IMR-90 (cell line): Measurements from ENCODE around the gene VAC14. TPM values are rescaled to one million over a fixed set of nuclear protein-coding genes. Genes with fewer than 3 reads are reported as not detected.

Source experiments
- ATAC-seq: fragments of 200-7000 bp; cut with Tn5 transposase; 2 replicates; pipeline ENCODE4 v1.9.1; 2020; ENCODE audit warnings: low read depth, mild to moderate bottlenecking, moderate library complexity
- BruUV-seq: library from RNA; stranded (reverse); fragments of 400-500 nt; replicated peaks from 2 replicates; lab custom pipeline; 2021; lab: Mats Ljungman, UMichigan
- CTCF ChIA-PET: fragments of 300-600 bp; formaldehyde crosslinking; extraction: SDS; loops from one replicate; lab custom pipeline; 2021; ENCODE audit warnings: antibody characterized with exemption; lab: Yijun Ruan, JAX
- POLR2A ChIA-PET: fragments of 300-600 bp; sonication (Branson Sonifier 250); formaldehyde crosslinking; loops from one replicate; lab custom pipeline; 2022; ENCODE audit warnings: antibody characterized with exemption; ENCODE audit not compliant: unreplicated experiment; lab: Charles Lee
- DNase-seq: peaks from one replicate; pipeline ENCODE4 v3.0.0; 2013
- H2AFZ ChIP-seq: replicated peaks from 2 replicates; pipeline ENCODE3; 2013; ENCODE audit warnings: low read length, mild to moderate bottlenecking; ENCODE audit not compliant: poor library complexity
- H2AK5ac ChIP-seq: 2 replicates; pipeline ENCODE4 v1.6.1; 2013; ENCODE audit warnings: low read depth, low read length, inconsistent platforms
- H2AK9ac ChIP-seq: replicated peaks from 2 replicates; pipeline ENCODE3; 2013; ENCODE audit warnings: mild to moderate bottlenecking, low read depth, low read length, moderate library complexity; ENCODE audit not compliant: poor library complexity
- H2BK120ac ChIP-seq: 2 replicates; pipeline ENCODE4 v1.6.1; 2013; ENCODE audit warnings: low read depth, low read length, inconsistent platforms
- H2BK15ac ChIP-seq: 3 replicates; pipeline ENCODE4 v1.6.1; 2013; ENCODE audit warnings: low read depth, low read length, inconsistent platforms
- H2BK20ac ChIP-seq: 2 replicates; pipeline ENCODE4 v1.6.1; 2013; ENCODE audit warnings: low read depth, mild to moderate bottlenecking, inconsistent platforms, low read length, moderate library complexity
- H2BK5ac ChIP-seq: 2 replicates; pipeline ENCODE4 v1.6.1; 2013; ENCODE audit warnings: mild to moderate bottlenecking, low read depth, low read length, inconsistent platforms; ENCODE audit not compliant: poor library complexity, severe bottlenecking
- H3K14ac ChIP-seq: replicated peaks from 2 replicates; pipeline ENCODE4 v1.6.1; 2013; ENCODE audit warnings: low read depth, low read length, inconsistent platforms
- H3K18ac ChIP-seq: 2 replicates; pipeline ENCODE4 v1.6.1; 2013; ENCODE audit warnings: low read depth, low read length, control low read depth
- H3K23ac ChIP-seq: 2 replicates; pipeline ENCODE4 v1.6.1; 2013; ENCODE audit warnings: low read depth, low read length, inconsistent platforms
- H3K27ac ChIP-seq: 2 replicates; pipeline ENCODE4 v1.5.1; 2013; ENCODE audit warnings: mild to moderate bottlenecking, control low read depth, low read length; ENCODE audit not compliant: insufficient read depth
- H3K27me3 ChIP-seq: 2 replicates; pipeline ENCODE4 v1.6.1; 2013; ENCODE audit warnings: low read length; ENCODE audit not compliant: control insufficient read depth, insufficient read depth
- H3K36me3 ChIP-seq: 2 replicates; pipeline ENCODE4 v1.6.1; 2013; ENCODE audit warnings: low read length, mixed read lengths; ENCODE audit not compliant: control insufficient read depth, insufficient read depth
- H3K4ac ChIP-seq: 2 replicates; pipeline ENCODE4 v1.6.1; 2013; ENCODE audit warnings: low read depth, low read length, inconsistent platforms
- H3K4me1 ChIP-seq: 2 replicates; pipeline ENCODE4 v1.6.1; 2013; ENCODE audit warnings: low read length, mixed read lengths; ENCODE audit not compliant: control insufficient read depth, insufficient read depth
- H3K4me2 ChIP-seq: 2 replicates; pipeline ENCODE4 v1.6.1; 2013; ENCODE audit warnings: low read depth, mild to moderate bottlenecking, control low read depth, low read length, moderate library complexity
- H3K4me3 ChIP-seq: 2 replicates; pipeline ENCODE4 v1.5.1; 2013; ENCODE audit warnings: low read depth, mild to moderate bottlenecking, control low read depth, low read length, moderate library complexity; ENCODE audit not compliant: insufficient read depth
- H3K56ac ChIP-seq: 2 replicates; pipeline ENCODE4 v1.6.1; 2013; ENCODE audit warnings: low read length, inconsistent platforms; ENCODE audit not compliant: insufficient read depth; ENCODE audit errors: extremely low read depth
- H3K79me1 ChIP-seq, 2 experiments: 2 replicates each; pipeline ENCODE4 v1.6.1; 2013; ENCODE audit warnings: low read length in 2 of 2, inconsistent platforms in 1 of 2, low read depth in 1 of 2
- H3K9ac ChIP-seq: 2 replicates; pipeline ENCODE4 v1.6.1; 2013; ENCODE audit warnings: low read depth, low read length, control low read depth
- H3K9me1 ChIP-seq: 2 replicates; pipeline ENCODE4 v1.6.1; 2013; ENCODE audit warnings: low read length, inconsistent platforms; ENCODE audit not compliant: insufficient read depth
- H3K9me3 ChIP-seq: 2 replicates; pipeline ENCODE4 v1.6.1; 2013; ENCODE audit warnings: low read length; ENCODE audit not compliant: control insufficient read depth, insufficient read depth
- H4K20me1 ChIP-seq: 2 replicates; pipeline ENCODE4 v1.6.1; 2013; ENCODE audit warnings: low read length, inconsistent platforms; ENCODE audit not compliant: insufficient read depth
- H4K5ac ChIP-seq: 2 replicates; pipeline ENCODE4 v1.6.1; 2013; ENCODE audit warnings: mild to moderate bottlenecking, low read depth, low read length, control low read depth
- H4K8ac ChIP-seq, 2 experiments: 2 replicates each; pipeline ENCODE4 v1.6.1; 2013; ENCODE audit warnings: low read depth in 2 of 2, low read length in 2 of 2, control low read depth in 1 of 2, inconsistent platforms in 1 of 2
- H4K91ac ChIP-seq: 2 replicates; pipeline ENCODE4 v1.6.1; 2013; ENCODE audit warnings: low read depth, low read length, inconsistent platforms; ENCODE audit not compliant: insufficient read depth
- CEBPB ChIP-seq: IDR thresholded peaks from 2 replicates; pipeline ENCODE4 v1.6.1; 2012; ENCODE audit warnings: low read depth, low read length, improper control_type of control experiment
- CHD1 ChIP-seq: IDR thresholded peaks from 2 replicates; pipeline ENCODE4 v1.6.1; 2012; ENCODE audit warnings: low read depth, low read length, improper control_type of control experiment
- MAZ ChIP-seq: IDR thresholded peaks from 2 replicates; pipeline ENCODE4 v1.6.1; 2012; ENCODE audit warnings: low read depth, mild to moderate bottlenecking, low read length, improper control_type of control experiment, moderate library complexity, borderline replicate concordance
- POLR2A ChIP-seq: IDR thresholded peaks from 2 replicates; pipeline ENCODE4 v1.6.1; 2012; ENCODE audit warnings: mild to moderate bottlenecking, low read depth, low read length
- SMC3 ChIP-seq: fragments of 150-350 bp; IDR thresholded peaks from 2 replicates; pipeline ENCODE4 v1.6.1; 2016; ENCODE audit warnings: low read depth, mild to moderate bottlenecking, antibody characterized with exemption, low read length, moderate library complexity
- WGBS, 2 experiments: methylation state at CpG; one replicate each; pipeline versions ENCODE4 v1.1.5 to v1.1.7; 2013; ENCODE audit warnings: missing lambda C conversion rate in 2 of 2; ENCODE audit not compliant: insufficient read length in 1 of 2; ENCODE audit errors: extremely low coverage in 2 of 2; 5-methylcytosine and 5-hydroxymethylcytosine counted together
- dilution Hi-C: fragments of 300-500 bp; cut with HindIII; formaldehyde crosslinking; loops from one replicate; pipeline ENCODE4 v1.14.3; 2018; ENCODE audit warnings: low sequenced_read_pairs; ENCODE audit not compliant: unreplicated experiment
- in situ Hi-C: fragments of 300-500 bp; cut with MboI; formaldehyde crosslinking; loops from 3 replicates; pipeline ENCODE4 v1.14.3; 2019; ENCODE audit warnings: low sequenced_read_pairs, inconsistent platforms, mixed read lengths
- intact Hi-C: fragments of 100-400 bp; cut with micrococcal nuclease; formaldehyde crosslinking; loops from 2 replicates; pipeline ENCODE4 v1.10.0; 2022
- polyA plus RNA-seq, 3 experiments: library from polyadenylated mRNA; depleted of rRNA; stranded (reverse); fragments of >200 nt; gene quantifications; 2 replicates each; pipeline ENCODE4 v1.2.3, GENCODE V29; 2012; ENCODE audit warnings: low replicate concordance in 1 of 3
- total RNA-seq: library from RNA; depleted of rRNA; stranded (reverse); fragments of >200 nt; gene quantifications from 2 replicates; pipeline ENCODE4 v1.2.3, GENCODE V29; 2012
- TF ChIP-seq, protein P1 (sequence below): conservative IDR thresholded peaks from 2 replicates; pipeline ENCODE4 v1.5.1; 2012; ENCODE audit warnings: mild to moderate bottlenecking, low read depth, low read length, improper control_type of control experiment
- TF ChIP-seq, protein P2 (sequence below): fragments of 150-350 bp; IDR thresholded peaks from 2 replicates; pipeline ENCODE4 v1.6.1; 2017; ENCODE audit warnings: mild to moderate bottlenecking, antibody characterized with exemption, low read length, low read depth

The VAC14 gene
- total and polyA plus RNA-seq, 2 of the 4 experiments (the other 2 are of a cell fraction): 21.1 to 40.2 TPM

DNA sequence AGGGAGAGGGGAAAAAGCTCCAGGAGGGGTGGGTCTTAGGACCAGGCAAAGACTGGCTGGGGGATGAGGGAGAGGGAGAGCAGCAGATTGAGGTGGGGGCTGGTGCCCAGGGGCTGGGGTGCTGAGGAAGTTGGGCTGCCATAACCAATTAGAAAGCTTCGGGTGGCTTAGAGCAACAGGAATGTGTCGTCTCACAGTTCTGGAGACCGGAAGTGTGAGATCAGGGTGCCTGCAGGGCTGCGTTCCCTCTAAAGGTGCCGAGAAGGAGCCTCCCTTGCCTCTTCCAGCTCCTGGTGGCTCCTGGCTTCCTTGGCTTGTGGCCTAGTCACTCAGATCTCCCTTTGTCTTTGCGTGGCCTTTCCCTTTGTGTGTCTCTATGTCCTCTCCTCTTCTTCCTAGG, 152.4 kb downstream of the VAC14 start:
- no peaks in the 10 kb centered on the region for H3K9me3 ChIP-seq
- intact Hi-C loops (no loop called here), dilution Hi-C loops (no loop called here), in situ Hi-C loops (loop anchor here (5.0 kb wide), 1 partner anchor 276 kb away; no protein-coding TSS in a partner anchor)
- 0 out of 2 replicates have a peak overlapping the region, but pooled peaks have one; percentile 13 for H3K4ac ChIP-seq
- H2AFZ ChIP-seq: peak overlapping the region; percentile 41
- H4K5ac ChIP-seq: no peak overlapping the region
- H4K91ac ChIP-seq: no peak overlapping the region
- no peak overlapping the region for H3K23ac ChIP-seq
- no peak overlapping the region for H3K27ac ChIP-seq
- no peaks in the 10 kb centered on the region for H4K20me1 ChIP-seq
- no peaks in the 10 kb centered on the region for H3K79me1 ChIP-seq
- peak overlapping the region; percentile 57; the same call in 1 of the 2 replicates for H2AK5ac ChIP-seq
- no peak for DNase-seq
- H3K14ac ChIP-seq: no peak overlapping the region
- H2BK120ac ChIP-seq: no peak overlapping the region
- BruUV-seq: no TSS peak
- H3K4me3 ChIP-seq: no peak overlapping the region
- H3K36me3 ChIP-seq: no peaks in the 10 kb centered on the region
- 0 out of 2 replicates have a peak, but pooled peaks cover 4% of the 10 kb centered on the region for H3K27me3 ChIP-seq
- ATAC-seq: no peak
- TF ChIP-seq SMC3 (no peak), CEBPB (no peak), CHD1 (no peak), MAZ (no peak), POLR2A (no peak)
- TF ChIP-seq, protein P1, sequence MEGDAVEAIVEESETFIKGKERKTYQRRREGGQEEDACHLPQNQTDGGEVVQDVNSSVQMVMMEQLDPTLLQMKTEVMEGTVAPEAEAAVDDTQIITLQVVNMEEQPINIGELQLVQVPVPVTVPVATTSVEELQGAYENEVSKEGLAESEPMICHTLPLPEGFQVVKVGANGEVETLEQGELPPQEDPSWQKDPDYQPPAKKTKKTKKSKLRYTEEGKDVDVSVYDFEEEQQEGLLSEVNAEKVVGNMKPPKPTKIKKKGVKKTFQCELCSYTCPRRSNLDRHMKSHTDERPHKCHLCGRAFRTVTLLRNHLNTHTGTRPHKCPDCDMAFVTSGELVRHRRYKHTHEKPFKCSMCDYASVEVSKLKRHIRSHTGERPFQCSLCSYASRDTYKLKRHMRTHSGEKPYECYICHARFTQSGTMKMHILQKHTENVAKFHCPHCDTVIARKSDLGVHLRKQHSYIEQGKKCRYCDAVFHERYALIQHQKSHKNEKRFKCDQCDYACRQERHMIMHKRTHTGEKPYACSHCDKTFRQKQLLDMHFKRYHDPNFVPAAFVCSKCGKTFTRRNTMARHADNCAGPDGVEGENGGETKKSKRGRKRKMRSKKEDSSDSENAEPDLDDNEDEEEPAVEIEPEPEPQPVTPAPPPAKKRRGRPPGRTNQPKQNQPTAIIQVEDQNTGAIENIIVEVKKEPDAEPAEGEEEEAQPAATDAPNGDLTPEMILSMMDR: no peak
- TF ChIP-seq, protein P2, sequence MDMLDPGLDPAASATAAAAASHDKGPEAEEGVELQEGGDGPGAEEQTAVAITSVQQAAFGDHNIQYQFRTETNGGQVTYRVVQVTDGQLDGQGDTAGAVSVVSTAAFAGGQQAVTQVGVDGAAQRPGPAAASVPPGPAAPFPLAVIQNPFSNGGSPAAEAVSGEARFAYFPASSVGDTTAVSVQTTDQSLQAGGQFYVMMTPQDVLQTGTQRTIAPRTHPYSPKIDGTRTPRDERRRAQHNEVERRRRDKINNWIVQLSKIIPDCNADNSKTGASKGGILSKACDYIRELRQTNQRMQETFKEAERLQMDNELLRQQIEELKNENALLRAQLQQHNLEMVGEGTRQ: no peak
- H2BK20ac ChIP-seq: no peak overlapping the region
- ChIA-PET POLR2A (no interaction called here), CTCF (no interaction called here)
- H3K56ac ChIP-seq: no peak overlapping the region
- H2AK9ac ChIP-seq: peak overlapping the region; percentile 26
- no peak overlapping the region for H3K9ac ChIP-seq
- no peaks in the 10 kb centered on the region; the same call in 1 of the 2 replicates for H3K9me1 ChIP-seq
- no peak overlapping the region for H2BK5ac ChIP-seq
- 60% methylated on average over 1 of the region's 6 CpGs; no CpG with 5 or more reads in 1 of the 2 experiments for WGBS, 2 experiments
- no peak overlapping the region for H2BK15ac ChIP-seq
- no peak overlapping the region for H3K4me2 ChIP-seq
- H4K8ac ChIP-seq: no peak overlapping the region
- peaks cover 3% of the 10 kb centered on the region for H3K4me1 ChIP-seq
- no peak overlapping the region for H3K18ac ChIP-seq
